ENCODE measurements around the gene CTAG1B.
"Not testable (repeated sequence)": the region's sequence is repeated elsewhere in the genome, so short reads cannot be mapped to it uniquely, and the experiment has no call there.

The CTAG1B gene

GRCh38 chrX:154619182-154619581, at the start of gene CTAG1B:
TSS of gene CTAG1B (minus strand) at chrX:154619282. CDS start at chrX:154619218, 64 bp downstream.
- not testable (repeated sequence) for DNase-seq (ENCODE audit: low read depth)

DNA sequence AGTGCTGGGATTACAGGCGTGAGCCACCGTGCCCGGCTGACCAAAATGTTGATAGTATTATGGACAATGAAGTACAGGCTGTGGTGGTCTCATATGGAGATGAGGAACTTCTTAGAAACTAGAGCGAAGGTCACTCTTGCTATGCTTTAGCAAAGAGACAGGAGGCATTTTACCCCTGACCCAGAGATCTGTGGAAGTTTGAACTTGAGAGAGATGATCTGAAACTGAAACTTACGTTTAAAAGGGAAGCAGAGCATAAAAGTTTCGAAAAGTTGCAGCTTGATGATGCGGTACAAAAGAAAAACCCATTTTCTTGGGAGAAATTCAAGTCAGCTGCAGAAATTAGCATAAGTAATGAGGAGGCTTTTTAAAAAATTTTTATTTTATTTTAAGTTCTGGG, 42.8 kb upstream of the CTAG1B start:
- no peak for DNase-seq (ENCODE audit: low read depth)

- no peak for DNase-seq (ENCODE audit: low read depth)
Measured at GRCh38 chrX:154661170-154661569, 42.1 kb upstream of the CTAG1B start.

DNA sequence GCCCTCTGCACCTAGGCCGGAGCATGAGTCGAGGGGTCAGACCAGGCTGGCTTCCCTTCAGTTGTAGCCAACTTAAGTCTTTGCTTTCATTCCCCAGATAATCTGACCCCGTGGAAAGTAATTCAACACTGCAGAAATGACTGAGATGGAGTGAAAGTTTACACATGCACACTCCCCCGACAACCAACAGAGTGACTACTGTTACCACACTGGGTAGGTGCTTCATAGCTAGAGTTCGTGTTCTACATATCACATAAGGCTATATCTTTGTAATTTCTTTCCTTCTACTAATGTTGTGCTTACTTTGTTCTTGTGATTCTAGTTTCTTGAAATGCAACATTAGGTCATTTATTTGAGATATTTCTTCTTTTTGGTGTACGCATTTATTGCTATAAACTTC, 41.5 kb upstream of the CTAG1B start:
- DNase-seq (ENCODE audit: low read depth), result no peak

- no peak for DNase-seq (ENCODE audit: low read depth)
Measured at GRCh38 chrX:154658957-154659356, 39.9 kb upstream of the CTAG1B start.

DNA sequence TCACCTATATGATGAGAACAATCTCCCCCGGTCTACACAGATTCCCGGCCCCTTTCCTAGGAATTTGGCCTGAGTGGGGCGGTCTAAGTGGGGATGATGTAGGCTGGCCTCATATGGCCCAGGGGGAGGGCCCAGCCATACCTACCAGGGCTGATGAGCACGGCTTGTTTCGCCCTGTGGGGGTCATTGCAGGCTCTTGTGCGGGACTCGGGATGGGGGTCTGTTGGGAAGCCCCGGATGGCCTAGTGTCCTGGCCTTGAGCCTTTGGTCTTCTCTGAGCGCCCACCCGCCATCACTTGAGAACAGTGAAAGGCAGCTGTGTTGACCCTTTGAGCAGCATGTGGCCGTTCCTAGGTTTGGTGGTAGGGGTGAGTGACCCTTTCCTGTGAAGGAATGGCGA, 39.1 kb upstream of the CTAG1B start:
- no peak for DNase-seq (ENCODE audit: low read depth)

- DNase-seq (ENCODE audit: low read depth), result no peak
Measured at GRCh38 chrX:154657226-154657805, 38.2 kb upstream of the CTAG1B start.

DNA sequence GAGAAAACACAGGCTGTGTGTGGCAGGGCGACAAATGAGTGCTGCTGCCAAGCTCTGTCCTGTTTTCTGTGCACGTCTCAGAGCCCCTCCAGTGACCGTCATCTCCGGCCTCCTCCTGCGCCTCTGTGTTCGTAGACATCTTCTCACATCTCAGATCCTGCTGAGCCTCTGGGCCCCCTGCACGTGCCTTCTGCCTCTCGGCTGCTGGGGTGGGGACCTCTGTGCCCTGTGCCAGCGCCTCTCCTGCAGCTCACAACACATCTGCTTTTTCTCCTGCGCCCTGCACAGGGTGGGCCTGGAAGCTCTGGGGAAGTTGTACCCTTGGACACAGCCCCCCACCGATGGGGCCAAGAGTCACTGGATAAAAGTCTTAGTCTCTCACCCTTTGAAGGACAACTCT, 36.7 kb upstream of the CTAG1B start:
- no peak for DNase-seq (ENCODE audit: low read depth)

DNA sequence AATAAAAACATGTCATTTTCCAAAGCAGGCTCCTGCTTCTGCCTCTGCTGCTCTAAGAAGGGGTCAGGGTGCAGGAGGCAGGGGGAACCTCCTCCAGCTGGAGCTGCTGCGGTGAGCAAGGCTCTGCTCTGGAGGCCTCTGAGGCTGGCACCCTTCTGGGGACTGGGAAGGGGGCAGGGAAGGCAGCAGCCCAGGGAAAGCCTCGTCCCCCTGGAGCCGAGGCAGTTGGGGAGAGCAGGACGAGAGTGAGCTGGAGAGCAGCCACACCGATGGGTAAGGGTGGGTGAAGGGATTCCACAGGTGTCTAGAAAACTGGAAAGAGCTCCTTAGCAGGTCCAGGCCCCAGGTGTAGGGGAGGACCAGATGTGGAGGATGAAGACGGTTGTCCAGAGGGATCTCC, 36.3 kb upstream of the CTAG1B start:
- DNase-seq (ENCODE audit: low read depth), result no peak

- DNase-seq (ENCODE audit: low read depth), result no peak
Measured at GRCh38 chrX:154654925-154655324, 35.8 kb upstream of the CTAG1B start.

- no peak for DNase-seq (ENCODE audit: low read depth)
Measured at GRCh38 chrX:154654372-154654771, 35.3 kb upstream of the CTAG1B start.

DNA sequence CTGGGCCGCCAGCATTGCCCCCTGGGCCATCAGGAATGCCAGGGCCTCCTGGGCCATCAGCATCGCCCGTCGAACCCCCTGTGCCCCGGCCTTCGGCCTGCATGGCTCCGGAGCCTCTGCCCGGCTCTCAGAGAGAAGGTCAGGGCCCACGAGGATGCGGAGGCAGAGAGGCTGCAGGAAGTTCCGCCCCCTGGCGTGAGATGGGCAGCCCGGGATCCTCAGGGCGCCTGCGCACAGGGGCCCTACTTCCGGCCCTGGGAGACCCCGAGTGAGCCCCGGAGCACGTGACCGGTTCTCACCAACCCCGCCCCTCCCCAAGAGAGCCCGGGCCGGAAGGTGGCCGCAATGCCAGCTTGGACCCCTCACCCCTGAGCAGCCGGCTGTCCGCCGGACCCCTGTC, 34.3 kb upstream of the CTAG1B start, which contains the start of gene CTAG2:
CTAG2 (minus strand) TSS at position 167 of the 400 bp plus-strand sequence; CDS start at position 103, 64 bp downstream.
- not testable (repeated sequence) for DNase-seq (ENCODE audit: low read depth)

DNA sequence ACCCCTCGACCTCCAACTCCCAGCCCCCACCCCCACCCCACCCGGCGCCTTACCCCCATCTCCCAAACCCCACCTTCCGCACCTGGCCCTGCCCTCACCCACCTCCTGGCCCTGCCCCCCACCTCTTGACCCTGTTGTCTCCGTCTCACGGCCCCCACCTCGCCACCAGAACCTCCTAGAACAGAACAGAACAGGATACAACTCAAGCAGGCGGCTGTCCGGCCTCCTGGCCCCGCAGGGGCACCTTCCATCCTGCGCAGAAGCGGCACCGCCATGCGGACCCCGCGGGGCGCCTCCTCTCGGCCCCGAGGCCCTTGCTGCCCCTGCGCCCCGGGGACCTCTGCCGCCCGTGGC, 33.9 kb upstream of the CTAG1B start:
- no peak for DNase-seq (ENCODE audit: low read depth)

GRCh38 chrX:154652311-154653047, 33.4 kb upstream of the CTAG1B start:
- DNase-seq (ENCODE audit: low read depth), result no peak

GRCh38 chrX:154650221-154650510, 31.1 kb upstream of the CTAG1B start:
- DNase-seq (ENCODE audit: low read depth), result no peak

GRCh38 chrX:154649503-154650220, 30.6 kb upstream of the CTAG1B start:
- no peak for DNase-seq (ENCODE audit: low read depth)

GRCh38 chrX:154648931-154649330, 29.8 kb upstream of the CTAG1B start:
- DNase-seq (ENCODE audit: low read depth), result no peak

- not testable (repeated sequence) for DNase-seq (ENCODE audit: low read depth)
Measured at GRCh38 chrX:154645745-154646378, 26.8 kb upstream of the CTAG1B start.

GRCh38 chrX:154643708-154644107, 24.6 kb upstream of the CTAG1B start:
- not testable (repeated sequence) for DNase-seq (ENCODE audit: low read depth)

- not testable (repeated sequence) for DNase-seq (ENCODE audit: low read depth)
Measured at GRCh38 chrX:154641740-154642139, 22.7 kb upstream of the CTAG1B start.

- not testable (repeated sequence) for DNase-seq (ENCODE audit: low read depth)
Measured at GRCh38 chrX:154633661-154634060, 14.6 kb upstream of the CTAG1B start.

DNA sequence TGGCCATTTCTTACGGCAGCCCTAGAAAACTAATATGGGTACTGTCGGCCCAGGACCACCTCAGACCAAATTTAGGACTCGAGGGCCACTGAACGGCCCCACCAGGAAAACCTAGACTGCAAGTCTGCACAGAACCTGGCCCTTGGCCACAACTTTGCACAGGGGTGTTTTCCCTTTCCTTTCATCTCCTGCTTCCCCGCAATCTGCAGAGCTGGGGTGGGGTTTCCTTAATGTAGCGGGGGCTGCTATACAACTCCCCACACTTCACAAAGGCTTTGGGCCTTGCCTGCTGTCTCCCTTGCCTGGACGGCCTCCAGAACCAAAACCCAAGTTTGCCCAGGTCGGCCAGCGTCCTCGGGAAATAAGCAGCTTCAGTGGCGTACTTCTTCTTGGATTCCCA, 11.9 kb upstream of the CTAG1B start:
- not testable (repeated sequence) for DNase-seq (ENCODE audit: low read depth)

DNA sequence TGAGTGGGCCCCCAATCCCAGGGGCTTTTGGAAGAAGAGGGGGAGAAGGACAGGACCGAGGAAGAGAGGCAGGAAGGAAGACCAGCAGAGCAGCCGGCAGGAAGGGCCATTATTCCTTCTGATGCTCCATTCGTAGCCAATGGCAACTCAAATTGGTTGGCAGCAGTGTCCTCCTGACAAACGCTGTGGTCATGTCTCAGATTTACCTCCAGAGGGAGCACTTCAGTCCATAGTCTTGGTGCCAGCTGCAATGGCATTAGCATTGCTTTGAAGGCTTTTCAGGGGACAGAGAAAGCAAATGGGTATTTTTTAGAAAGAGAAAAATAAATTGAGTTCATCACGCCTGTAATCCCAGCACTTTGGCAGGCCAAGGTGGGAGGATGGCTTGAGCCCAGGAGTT, 9.9 kb upstream of the CTAG1B start:
- not testable (repeated sequence) for DNase-seq (ENCODE audit: low read depth)

Data from stimulated activated CD8-positive, alpha-beta memory T cell treated with anti-CD3 and anti-CD28 coated beads, Interleukin-12 subunit alpha, Interleukin-12 subunit beta, amount 100 ng/mL, for 4 hours (primary cell).